Measurements from ENCODE around the gene CYLD.

CYLD gene

DNA sequence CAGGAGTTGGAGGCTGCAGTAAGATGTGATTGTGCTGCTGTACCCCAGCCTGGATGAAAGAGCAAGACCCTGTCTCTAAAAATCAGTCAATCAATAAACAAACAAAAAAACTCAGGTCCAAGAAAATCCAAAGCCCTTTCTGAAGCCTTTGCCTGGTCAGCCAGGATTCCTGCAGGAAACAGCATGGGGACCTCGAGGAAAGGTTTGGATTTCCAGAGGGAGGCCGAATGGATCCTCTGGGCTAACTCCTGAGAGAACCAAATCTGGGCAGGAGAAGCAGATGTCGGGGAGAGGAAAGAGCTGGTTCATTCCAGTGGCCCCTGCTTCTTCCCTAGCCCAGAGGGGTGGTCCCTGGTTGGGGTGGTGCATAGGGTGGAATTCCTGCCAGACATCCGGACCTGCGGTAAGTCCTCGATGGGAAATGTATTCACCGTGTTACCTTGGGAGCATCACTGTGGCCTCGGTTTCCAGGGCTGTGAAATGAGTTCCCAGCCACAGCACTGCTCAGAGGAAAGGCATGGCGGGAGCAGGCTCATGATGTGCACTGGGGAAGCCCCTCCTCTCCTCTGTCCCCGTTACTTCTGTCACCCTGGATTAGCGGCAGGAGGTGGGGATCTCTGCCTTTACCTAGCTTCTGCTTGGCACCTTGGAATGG lies 75.1 kb downstream of the CYLD start:
- DNase-seq (ENCODE audit: low read depth in 3 of 3): no peak

DNA sequence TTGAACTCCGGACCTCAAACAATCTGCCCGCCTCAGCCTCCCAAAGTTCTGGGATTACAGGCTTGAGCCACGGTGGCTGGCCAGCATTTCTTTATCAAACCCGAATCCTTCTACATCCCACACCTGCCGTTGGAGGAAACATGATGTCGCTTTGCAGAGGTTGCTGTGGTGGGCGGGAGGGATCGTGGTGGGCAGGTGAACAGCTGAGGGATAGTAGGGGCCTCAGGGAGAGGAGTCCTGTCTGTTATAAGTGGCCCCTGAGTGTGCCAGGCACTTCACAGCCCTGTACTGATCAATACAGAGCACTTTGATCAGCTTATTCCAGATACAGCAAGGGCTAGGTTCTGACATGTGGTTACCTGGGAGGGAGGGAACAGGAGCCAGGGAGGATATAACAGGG lies 76.5 kb downstream of the CYLD start:
- DNase-seq (ENCODE audit: low read depth in 3 of 3): no peak

DNA sequence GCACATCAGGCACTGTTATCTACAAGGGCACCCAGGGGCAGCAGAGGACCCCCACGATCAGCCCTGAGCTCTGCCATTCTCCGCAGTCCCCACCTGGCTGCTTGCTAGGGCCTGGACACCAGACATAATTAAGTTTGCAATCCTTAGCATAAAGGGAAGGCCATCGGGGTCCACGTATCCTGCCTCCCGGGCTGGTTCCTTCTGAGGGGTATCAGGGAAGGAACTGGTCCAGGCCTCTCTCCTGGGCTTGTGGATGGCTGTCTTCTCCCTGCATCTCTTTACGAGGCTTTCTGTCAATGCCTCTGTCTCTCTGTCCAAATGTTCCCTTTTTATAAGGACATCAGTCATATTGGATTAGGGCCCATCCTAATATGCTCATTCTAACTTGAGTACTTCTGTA lies 77.8 kb downstream of the CYLD start:
- no peak for DNase-seq (ENCODE audit: low read depth in 3 of 3)

DNA sequence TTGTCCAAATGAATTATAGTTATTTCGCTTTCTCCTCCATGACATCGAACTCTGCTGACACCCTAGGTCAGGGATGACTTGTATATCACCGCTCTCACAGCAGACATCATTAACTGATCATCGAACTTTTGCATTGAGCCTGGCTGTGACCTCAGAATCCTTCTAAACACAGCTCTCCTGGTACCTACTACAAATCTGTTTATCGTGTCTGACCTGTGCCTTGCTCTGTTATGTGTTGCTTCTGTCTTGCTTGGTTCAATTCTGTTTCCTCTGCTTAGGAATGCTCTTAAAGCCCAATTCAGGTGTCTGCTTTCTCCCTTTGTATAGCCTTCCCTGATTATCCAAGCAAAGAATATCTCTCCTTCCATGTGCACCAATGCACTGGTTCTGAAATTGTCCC lies 78.3 kb downstream of the CYLD start:
- no peak for DNase-seq (ENCODE audit: low read depth in 3 of 3)

DNA sequence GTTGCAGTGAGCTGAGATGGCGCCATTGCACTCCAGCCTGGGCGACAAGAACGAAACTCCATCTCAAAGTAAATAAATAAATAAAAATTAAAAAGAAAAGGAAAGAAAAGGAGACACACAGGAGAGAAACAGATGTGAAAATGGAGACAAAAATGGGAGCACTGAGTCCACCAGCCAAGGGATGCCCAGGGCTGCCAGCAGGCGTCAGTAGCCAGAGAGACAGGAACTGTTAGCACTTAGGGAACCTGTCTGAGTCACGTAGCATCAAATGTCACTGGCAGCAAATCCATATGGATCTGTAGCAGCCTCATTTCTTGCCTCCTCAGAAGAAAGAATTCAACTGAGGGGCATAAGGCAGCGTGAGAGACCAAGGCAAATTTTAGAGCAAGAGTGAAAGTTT lies 79.7 kb downstream of the CYLD start:
- DNase-seq (ENCODE audit: low read depth in 3 of 3): no peak

DNA sequence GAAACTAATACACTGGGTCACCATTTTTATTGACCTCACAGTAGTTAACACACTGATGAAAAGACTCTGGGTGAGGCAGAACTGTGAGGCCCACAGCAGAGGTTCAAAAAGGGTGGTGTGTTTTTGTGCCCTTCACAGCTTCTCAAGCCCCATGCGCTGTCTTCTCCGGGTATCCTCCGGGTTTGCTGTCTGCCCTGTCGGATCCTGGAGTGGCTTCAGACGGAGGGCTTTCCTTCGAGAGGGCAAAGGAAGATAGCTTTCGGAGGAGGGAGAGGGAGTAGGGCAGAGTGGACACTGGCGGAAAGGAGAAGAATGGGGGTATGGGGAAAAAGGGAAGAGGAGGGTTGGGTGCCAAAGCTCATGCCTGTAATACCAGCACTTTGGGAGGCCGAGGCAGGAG lies 80.8 kb downstream of the CYLD start:
- no peak for DNase-seq (ENCODE audit: low read depth in 3 of 3)

DNA sequence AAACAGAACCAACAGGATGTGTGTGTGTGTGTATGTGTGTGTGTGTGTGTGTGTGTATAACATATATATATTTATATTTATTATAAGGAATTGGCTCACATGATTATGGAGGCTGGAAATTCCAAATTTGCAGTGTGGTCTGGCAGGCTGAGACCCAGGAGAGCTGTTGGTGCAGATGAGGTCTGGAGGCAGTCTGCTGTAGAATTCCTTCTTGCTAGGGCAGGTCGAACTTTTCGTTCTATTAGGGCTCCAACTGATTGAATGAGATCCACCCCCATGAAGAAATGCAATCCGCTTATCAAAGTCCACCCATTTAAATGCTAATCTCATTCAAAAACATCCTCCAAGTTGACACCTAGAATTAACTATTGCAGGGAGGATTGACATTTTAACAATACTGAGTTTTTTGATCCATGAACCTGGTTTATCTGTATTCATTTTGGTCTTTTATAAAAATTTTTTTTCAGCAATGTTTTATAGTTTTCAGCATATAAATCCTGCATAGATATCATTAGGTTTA lies 85.0 kb downstream of the CYLD start:
- DNase-seq (ENCODE audit: low read depth in 3 of 3): no peak

DNA sequence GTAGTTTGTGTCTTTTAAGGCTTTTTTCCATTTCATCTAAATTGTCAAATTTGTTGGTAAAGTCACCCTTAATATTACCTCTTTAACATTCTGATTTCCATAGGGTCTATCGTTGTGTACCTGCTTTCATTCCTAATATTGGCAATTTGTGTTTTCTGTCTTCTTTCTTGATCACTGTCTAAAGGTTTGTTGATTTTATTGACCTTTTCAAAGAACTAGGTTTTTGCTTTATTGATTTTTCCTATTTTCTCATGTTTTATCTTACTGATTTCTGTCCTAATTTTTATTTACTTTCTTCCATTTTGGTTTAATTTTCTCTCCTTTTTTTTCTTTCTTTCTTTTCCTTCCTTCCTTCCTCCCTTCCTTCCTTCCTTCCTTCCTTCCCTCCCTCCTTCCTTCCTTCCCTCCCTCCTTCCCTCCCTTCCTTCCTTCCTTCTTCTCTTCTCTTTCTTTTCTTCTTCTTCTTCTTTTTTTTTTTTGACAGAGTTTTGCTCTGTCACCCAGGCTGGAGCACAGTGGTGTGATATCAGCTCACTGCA lies 86.3 kb downstream of the CYLD start:
- no peak for DNase-seq (ENCODE audit: low read depth in 3 of 3)

DNA sequence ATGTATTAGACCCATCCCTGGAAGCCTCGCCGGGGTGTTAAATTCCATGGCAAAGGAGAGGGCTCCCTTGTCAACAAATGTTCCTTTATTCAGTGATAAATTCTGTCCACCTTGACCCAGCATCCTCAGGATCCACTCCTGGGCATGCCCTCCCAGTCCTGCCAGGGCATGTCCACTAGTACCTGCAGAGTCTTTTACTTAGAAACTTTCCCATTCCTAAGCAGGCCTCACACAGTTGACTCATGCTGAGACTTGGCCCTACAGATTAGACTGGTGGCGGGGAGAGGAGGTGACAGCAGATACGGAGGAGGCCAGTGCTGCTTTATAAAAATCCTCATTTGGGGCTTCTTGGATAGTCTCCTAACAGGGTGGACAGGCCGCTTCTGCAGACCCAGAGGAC lies 88.8 kb downstream of the CYLD start:
- DNase-seq (ENCODE audit: low read depth in 3 of 3): no peak

DNA sequence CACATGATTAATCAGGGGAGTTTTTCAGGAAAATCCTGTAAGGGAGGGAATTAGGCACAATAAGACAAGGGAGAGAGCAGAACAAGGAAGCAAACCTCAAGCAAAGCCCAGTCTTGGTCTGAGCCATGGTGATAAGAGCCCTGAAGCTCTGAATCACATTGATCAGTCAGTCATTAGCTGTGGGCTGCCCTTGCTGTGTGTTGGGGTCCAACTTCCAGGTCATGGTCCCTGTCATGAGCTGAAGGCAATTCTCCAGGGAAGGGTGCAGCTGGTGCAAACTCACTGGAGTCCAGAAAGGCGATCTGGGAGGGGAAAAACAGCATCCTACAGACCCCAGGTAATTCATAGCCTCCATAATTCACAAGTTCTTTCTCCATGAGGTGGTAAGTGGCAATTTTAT lies 89.9 kb downstream of the CYLD start:
- no peak for DNase-seq (ENCODE audit: low read depth in 3 of 3)

DNA sequence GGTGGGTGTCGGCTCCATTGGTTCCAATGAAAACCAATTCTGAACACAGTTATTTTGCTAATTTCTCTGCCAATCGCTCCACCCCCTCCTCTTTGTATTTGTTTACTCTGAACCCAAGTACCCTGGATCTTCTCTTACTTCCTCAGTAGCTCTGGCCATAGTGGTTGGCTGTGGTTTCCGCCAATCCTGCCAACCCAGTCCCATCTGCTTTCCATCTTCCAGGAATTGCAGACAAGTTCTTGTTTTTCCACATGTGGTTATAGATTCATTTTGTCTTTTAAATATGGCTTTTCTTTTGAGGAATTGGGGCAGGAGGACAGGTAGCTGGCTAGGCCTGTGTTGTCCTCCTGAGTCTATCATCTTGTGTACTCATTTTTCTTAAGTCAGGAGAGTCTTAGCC lies 92.0 kb downstream of the CYLD start:
- no peak for DNase-seq (ENCODE audit: low read depth in 3 of 3)

DNA sequence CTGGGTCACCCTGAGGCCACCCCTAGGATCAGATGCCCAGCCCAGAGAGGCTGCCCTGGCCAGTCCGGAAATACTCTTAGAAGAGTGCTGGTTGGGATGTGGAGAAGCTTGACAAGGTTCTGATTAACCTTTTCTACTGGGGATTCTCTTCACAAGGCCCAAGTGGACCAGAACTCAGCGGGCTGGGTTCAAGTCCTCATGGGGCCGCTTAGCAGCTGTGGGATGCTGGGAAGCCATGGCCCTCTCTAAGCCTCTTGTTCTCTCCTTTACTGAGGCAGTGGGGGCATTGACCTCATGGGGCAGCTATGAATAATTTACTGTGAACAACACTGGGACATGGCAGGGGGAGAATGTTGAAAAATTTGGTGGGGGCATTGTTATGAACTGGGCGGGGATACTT lies 92.8 kb downstream of the CYLD start:
- no peak for DNase-seq (ENCODE audit: low read depth in 3 of 3)

DNA sequence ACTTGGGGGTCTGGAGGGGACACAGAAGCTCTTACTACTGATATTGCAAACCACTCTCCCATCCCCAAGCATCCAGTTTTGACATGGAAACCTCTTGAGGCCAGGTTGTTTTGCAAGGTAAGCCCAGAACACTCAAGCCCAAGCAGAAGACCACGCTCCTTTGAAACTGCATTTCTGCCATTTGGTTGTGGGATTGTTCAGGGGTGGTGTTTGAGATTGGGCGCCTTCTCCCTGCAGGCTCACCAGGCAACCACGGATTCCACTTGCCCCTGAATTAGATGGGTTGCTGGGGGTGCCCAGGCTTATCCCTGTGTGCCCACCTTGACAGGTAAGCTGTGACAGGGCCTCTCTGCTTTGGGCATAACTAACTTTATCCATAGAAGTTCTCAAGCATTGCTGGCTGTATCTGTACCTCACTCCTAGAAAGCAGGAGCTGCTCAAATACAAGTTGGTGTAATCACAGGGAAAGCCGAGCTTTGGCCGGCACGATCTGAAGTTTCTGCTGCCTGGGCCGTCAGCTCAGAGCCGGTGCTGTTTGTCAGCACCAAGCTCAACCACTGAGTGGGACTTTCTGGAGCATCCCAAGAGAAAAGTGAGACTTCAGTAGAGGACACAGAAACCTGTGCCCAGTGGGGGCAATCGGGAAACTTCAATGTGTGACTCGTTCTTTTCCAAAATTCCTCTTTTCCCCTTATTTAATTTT lies 93.6 kb downstream of the CYLD start:
- DNase-seq (ENCODE audit: low read depth in 3 of 3): no peak

DNA sequence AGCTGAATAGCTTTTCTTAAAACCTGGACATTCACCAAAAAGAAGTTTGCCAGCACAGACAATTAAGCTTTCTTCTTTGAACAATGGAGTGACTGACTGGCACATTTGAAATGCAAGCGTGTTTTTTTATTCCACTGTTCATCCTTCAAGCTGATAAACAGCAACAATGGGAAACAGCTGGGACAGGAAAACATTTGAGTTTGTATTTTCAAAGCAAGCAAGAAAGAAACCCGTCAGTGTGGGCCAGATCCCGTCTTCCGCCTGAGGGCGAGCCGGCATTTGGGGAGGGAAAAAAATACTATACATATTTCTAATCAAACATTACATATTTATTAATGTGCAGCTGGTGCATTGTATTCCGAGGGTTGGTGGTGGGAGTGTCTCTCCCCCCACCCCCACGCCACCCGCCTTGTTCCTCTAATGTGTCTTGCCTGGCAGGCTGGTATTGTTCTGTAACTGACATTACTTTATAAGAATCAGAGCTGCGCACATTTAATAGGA lies 94.3 kb downstream of the CYLD start:
- DNase-seq (ENCODE audit: low read depth in 3 of 3): no peak

DNA sequence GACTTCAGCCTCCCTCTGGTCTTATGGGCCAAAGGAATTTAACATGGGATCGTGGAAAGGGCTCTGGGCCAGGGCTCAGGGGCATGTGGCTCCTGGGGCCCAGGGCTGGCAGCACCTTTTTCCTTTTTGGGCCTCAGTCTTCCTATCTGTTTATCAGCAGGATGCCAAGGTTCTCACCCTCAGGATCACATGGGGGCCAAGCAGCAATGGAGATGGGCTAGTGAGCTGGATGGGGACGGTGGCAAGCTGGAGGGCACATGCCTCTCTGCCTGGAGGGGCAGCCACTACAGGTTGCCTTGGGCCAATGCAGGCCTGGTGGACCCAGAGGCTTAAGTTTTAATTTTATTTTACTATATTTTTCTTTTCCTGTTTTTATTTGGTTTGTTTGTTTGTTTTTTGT lies 95.4 kb downstream of the CYLD start:
- no peak for DNase-seq (ENCODE audit: low read depth in 3 of 3)

DNA sequence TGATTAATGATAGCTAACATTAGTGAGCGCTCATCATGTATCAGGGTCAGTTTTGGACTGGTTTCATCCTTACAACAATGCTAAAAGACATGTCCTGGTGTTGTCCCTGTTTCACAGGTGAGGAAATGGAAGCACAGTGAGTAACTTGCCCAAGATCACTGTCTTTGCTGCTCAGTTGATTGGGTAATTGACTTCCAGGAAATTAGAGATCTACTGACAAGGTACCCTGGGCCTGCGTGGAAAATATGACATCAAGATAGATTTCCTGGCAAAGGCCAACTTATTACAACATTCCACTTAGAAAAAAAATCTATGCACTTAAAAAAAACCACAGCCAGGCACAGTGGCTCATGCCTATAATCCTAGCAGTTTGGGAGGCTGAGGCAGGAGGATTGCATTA lies 96.3 kb downstream of the CYLD start:
- no peak for DNase-seq (ENCODE audit: low read depth in 3 of 3)

DNA sequence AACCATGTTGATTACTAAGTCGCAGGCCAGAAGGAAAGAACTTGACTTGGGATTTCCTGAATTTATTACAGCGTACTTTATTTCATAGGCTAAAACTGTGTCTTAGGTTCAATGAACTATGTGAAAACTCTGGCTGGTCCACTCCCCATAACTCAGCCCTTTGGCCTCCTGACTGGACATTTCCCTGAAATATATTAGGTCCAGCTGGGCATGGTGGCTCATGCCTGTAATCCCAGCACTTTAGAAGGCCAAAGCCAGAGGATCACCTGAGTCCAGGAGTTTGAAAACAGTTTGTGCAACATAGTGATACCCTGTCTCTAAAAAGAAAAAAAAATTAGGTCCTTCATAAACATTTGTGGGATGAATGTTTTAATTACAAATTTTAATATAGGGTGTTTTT lies 97.0 kb downstream of the CYLD start:
- no peak for DNase-seq (ENCODE audit: low read depth in 3 of 3)

DNA sequence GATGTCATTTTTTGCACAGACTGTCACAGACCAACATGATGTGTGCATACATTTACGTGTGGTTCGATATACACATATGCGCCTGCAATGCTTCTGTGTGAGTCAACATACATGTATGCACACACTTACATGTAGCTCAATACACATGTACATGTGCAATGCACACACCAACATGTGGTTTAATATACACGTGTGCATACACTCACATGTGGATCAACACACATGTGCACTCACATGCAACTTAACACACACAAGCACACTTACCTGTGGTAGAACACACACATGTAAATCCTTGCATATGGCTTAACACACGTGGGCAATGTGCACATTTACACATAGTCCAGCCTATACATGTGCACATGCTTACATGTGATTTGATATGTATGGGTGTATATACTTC lies 97.5 kb downstream of the CYLD start:
- DNase-seq (ENCODE audit: low read depth in 3 of 3): no peak

DNA sequence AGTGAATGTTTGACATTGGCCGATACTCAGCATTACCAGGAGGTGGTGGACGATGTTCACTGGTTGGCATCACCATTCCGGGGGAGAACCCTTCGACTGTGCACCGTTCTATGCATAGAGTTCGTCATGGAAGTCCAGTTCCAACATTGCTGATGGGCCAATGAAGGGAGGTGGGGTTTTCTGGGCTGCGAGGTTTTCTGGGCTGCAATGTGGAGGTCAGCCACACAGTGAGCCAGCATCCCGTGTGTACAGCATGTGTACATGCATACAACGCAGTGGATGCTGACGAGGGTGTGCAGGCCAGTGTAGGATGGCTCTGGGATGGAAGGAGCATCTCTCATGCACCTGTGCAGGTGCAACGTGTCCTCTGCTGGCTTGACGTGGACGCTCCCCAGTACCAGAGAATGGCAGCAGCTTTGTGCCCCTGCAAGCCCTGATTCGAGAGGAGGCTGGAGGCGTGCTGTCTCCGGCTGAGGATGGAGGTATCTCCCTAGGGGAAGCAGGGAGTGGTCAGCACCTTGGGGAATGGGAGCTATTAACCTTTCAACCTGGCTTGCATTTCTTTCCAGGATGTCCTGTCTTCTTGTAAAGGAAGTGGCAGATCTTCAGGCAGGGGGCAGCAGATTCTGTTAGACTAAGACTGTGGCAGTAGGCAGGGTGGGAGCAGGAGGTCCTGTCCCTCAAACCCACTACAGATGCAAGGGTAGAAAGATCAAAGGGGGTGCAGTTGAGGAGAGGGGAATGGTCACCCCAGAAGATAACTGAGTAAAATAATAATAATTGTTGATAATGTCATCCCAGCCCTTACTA lies 98.2 kb downstream of the CYLD start:
- no peak for DNase-seq (ENCODE audit: low read depth in 3 of 3)

DNA sequence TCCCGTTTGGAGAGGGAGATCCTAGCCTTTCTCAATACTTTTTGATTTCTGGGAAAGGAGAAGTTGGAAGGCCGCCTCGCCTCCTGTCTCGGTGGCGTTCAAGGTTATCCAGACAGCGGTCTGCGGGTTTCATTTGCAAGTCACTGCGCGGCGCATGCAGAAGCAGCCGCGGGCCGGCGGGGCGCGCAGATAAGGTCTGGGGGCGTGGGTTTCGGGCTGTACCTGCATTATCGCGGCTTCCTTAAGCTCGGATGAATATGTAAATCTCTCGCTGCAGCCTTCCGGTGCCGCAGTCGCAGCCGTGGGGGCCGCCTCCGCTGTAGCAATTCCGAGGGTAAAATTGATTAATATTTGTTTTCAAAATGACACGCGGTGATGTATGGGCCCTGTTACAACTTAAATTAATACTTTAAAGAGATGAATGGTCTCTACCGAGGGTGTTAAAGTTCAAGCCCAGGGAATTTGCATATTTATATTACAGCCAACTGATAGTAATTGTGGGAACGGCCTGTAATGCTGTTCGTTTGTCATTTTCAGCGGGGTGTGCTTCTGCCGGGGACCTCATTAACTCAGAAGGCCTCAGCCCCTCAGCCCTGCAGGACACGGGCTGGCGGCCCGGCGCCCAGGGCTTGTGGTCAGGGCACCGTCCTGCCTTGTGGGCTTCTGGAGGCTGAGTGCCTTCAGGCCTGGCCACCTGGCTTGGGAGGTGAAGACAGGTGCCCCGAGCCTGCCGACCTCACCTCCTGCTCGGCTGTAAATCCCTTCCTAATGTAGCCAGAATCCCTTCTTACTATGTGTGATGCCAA lies 99.4 kb downstream of the CYLD start:
- peak; percentile 9 to 26 (median 20) for DNase-seq (ENCODE audit: low read depth in 3 of 3)

DNA sequence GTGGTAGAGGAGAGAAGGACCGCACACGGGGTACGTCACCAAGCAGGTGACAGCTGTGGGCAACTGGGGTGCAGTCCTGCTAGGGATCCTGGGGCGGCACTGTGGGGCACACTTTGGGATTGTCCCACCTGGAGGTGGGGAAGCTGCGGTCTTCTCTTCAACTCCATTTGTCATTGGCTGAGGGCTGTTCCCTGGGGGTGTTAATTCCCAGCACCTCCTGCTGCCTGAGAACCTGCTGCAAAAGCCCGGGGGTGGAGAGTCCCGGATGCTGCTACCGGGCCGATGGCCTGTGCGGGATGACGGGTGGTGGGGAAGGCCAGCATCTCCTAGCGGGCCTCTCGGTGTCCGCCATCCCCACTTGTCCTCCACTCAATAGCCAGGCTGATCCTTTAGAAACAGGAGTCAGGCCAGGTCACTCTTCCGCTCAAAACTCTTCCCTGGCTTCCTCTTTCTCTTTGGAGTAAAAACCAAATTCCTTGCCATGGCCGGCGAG lies 100.2 kb downstream of the CYLD start:
- DNase-seq (ENCODE audit: low read depth in 3 of 3): no peak
